ENCODE results near the gene QRICH1. TPM values are rescaled to one million over a fixed set of nuclear protein-coding genes. Genes with fewer than 3 reads are reported as not detected.
A peak's percentile ranks its signal among the peaks of the same experiment; 100 is the strongest.

The QRICH1 gene
- total and polyA plus RNA-seq, 2 of the 13 experiments (the other 11 are each of a cell fraction or from before 2014, with no cell fraction given): 52.6 to 102 TPM

GRCh38 chr3:49133226-49133951 lies 39.5 kb upstream of the QRICH1 start (continued):
- 0 out of 2 replicates have a peak, but pooled peaks have one; percentile 28 for TF ChIP-seq THRA (CRISPR knock-in tag; IDR thresholded peaks at IDR 0.05; ENCODE audit: borderline replicate concordance)
- TF ChIP-seq TCF7 (IDR thresholded peaks at IDR 0.05; ENCODE audit: low read depth): no peak
- no peak for TF ChIP-seq ZNF557 (CRISPR knock-in tag; IDR thresholded peaks at IDR 0.05)
- peak; percentile 43 for TF ChIP-seq HNRNPLL (IDR thresholded peaks at IDR 0.05; ENCODE audit: low read depth, low read length, poor library complexity, severe bottlenecking)
- no peak for TF ChIP-seq ZNF724P (CRISPR knock-in tag; IDR thresholded peaks at IDR 0.05; ENCODE audit: borderline replicate concordance)
- TF ChIP-seq SATB2 (CRISPR knock-in tag; IDR thresholded peaks at IDR 0.05): no peak
- TF ChIP-seq POGZ (CRISPR knock-in tag; IDR thresholded peaks at IDR 0.05): 0 out of 2 replicates have a peak, but pooled peaks have one; percentile 6
- no peak for TF ChIP-seq IKZF4 (CRISPR knock-in tag; IDR thresholded peaks at IDR 0.05; ENCODE audit: borderline replicate concordance, low read depth, not compliant biosample characterization)
- TF ChIP-seq ZMYM3 (CRISPR knock-in tag; IDR thresholded peaks at IDR 0.05): peak; percentile 17; the same call in 1 of the 2 replicates
- TF ChIP-seq ZBTB4 (CRISPR knock-in tag; IDR thresholded peaks at IDR 0.05; ENCODE audit: borderline replicate concordance): no peak
- no peak for TF ChIP-seq ZZZ3 (CRISPR knock-in tag; IDR thresholded peaks at IDR 0.05; ENCODE audit: borderline replicate concordance)
- no peak for TF ChIP-seq DNMT3B (CRISPR knock-in tag; conservative IDR thresholded peaks at IDR 0.05)
- TF ChIP-seq ZSCAN9 (CRISPR knock-in tag; IDR thresholded peaks at IDR 0.05; ENCODE audit: borderline replicate concordance): no peak
- no peak for TF ChIP-seq ZNF713 (CRISPR knock-in tag; IDR thresholded peaks at IDR 0.05)
- TF ChIP-seq ZNF331 (CRISPR knock-in tag; IDR thresholded peaks at IDR 0.05): 0 out of 2 replicates have a peak, but pooled peaks have one; percentile 14
- no peak for TF ChIP-seq ZSCAN20 (CRISPR knock-in tag; IDR thresholded peaks at IDR 0.05; ENCODE audit: borderline replicate concordance)
- TF ChIP-seq CEBPB (IDR thresholded peaks at IDR 0.05; ENCODE audit: borderline replicate concordance, low read depth, low read length): no peak
- no peak for TF ChIP-seq BRD4 (CRISPR knock-in tag; IDR thresholded peaks at IDR 0.05)
- TF ChIP-seq ZNF383 (CRISPR knock-in tag; IDR thresholded peaks at IDR 0.05; ENCODE audit: borderline replicate concordance): no peak
- no peak for TF ChIP-seq ZNF883 (CRISPR knock-in tag; IDR thresholded peaks at IDR 0.05; ENCODE audit: not compliant biosample characterization)
- peak; percentile 80 for TF ChIP-seq XRCC5 (optimal IDR thresholded peaks at IDR 0.05; ENCODE audit: low read length)
- TF ChIP-seq ATRX (CRISPR knock-in tag; IDR thresholded peaks at IDR 0.05; ENCODE audit: borderline replicate concordance): no peak
- TF ChIP-seq TAF15 (IDR thresholded peaks at IDR 0.05; ENCODE audit: low read depth, low read length, poor library complexity, severe bottlenecking): no peak
- peak; percentile 88 for TF ChIP-seq SRSF1 (optimal IDR thresholded peaks at IDR 0.05; ENCODE audit: low read depth, low read length)
- TF ChIP-seq NBN (conservative IDR thresholded peaks at IDR 0.05): no peak
- TF ChIP-seq ETV5 (CRISPR knock-in tag; IDR thresholded peaks at IDR 0.05; ENCODE audit: borderline replicate concordance): 0 out of 2 replicates have a peak, but pooled peaks have one; percentile 8
- no peak for TF ChIP-seq THYN1 (CRISPR knock-in tag; IDR thresholded peaks at IDR 0.05; ENCODE audit: borderline replicate concordance, low read depth)

Measured in HepG2 (cell line).